Retinal pigment epithelial cell (primary cell): ENCODE results near the gene NDUFS1.

ENCODE experiments used
- DNase-seq: peaks from one replicate; pipeline ENCODE4 v3.0.0-alpha.2; 2010; ENCODE audit warnings: low read depth
- H3K4me3 ChIP-seq: 2 replicates; pipeline ENCODE4 v1.5.1; 2011; ENCODE audit warnings: mild to moderate bottlenecking, low read length, control low read depth, moderate library complexity
- CTCF ChIP-seq: conservative IDR thresholded peaks from 2 replicates; pipeline ENCODE4 v1.5.1; 2011; ENCODE audit warnings: low read depth, low read length, control low read depth, inconsistent platforms

The NDUFS1 gene

GRCh38 chr2:206096876-206097275 is 62.4 kb downstream of the NDUFS1 start:
- TF ChIP-seq CTCF, result no peak
- DNase-seq, result no peak
- no peak overlapping the region for H3K4me3 ChIP-seq

GRCh38 chr2:206095536-206096332 is 63.5 kb downstream of the NDUFS1 start:
- no peak for DNase-seq
- H3K4me3 ChIP-seq, result no peak overlapping the region
- TF ChIP-seq CTCF, result no peak

- H3K4me3 ChIP-seq, result no peak overlapping the region
- no peak for TF ChIP-seq CTCF
- DNase-seq, result no peak
These were observed 66.9 kb downstream of the NDUFS1 start for GRCh38 chr2:206092297-206092696.

GRCh38 chr2:206088248-206088647 is 71.0 kb downstream of the NDUFS1 start:
- DNase-seq, result no peak
- TF ChIP-seq CTCF, result no peak
- no peak overlapping the region for H3K4me3 ChIP-seq

GRCh38 chr2:206086716-206087350 is 72.4 kb downstream of the NDUFS1 start:
- DNase-seq, result no peak
- H3K4me3 ChIP-seq, result peak overlapping the region; percentile 92
- no peak for TF ChIP-seq CTCF

GRCh38 chr2:206085742-206086445 is 73.3 kb downstream of the NDUFS1 start, which contains the start of gene INO80D:
TSS of gene INO80D (minus strand) at chr2:206086174. CDS start at chr2:206063016, 23,158 bp downstream.
- peak; percentile 62 for DNase-seq
- TF ChIP-seq CTCF, result peak; percentile 59
- peak within 1 kb of the TSS; percentile 92 for H3K4me3 ChIP-seq
